Progenitor cell of endocrine pancreas (in vitro differentiated cells): ENCODE results near the gene GTPBP2. TPM values are rescaled to one million over a fixed set of nuclear protein-coding genes. Genes with fewer than 3 reads are reported as not detected.

ENCODE experiments used
- total RNA-seq: library from RNA; stranded (reverse); gene quantifications from 2 replicates; pipeline ENCODE4 v1.2.1, GENCODE V29; 2021

GTPBP2 gene
- total RNA-seq, 1 donor from 2014 or later, result 84.1 TPM

Other genes starting within 250 kb of the GTPBP2 start
- 68.5 and 68.8 TPM in 2 replicates for gene ABCC10, start 201.7 kb downstream of the GTPBP2 start, total RNA-seq
- 0.60 and 0.73 TPM in 2 replicates for gene DLK2, start 173.7 kb downstream of the GTPBP2 start, total RNA-seq
- gene TJAP1, start 151.7 kb downstream of the GTPBP2 start, total RNA-seq, result 64.5 and 65.8 TPM in 2 replicates
- 1.5 and 1.6 TPM in 2 replicates for gene LRRC73, start 118.9 kb downstream of the GTPBP2 start, total RNA-seq
- gene YIPF3, start 112.3 kb downstream of the GTPBP2 start, total RNA-seq, result 121 and 136 TPM in 2 replicates
- gene POLR1C, start 112.2 kb downstream of the GTPBP2 start, total RNA-seq, result 45.4 and 47.4 TPM in 2 replicates
- 64.0 and 70.7 TPM in 2 replicates for gene XPO5, start 53.2 kb downstream of the GTPBP2 start, total RNA-seq
- 14.5 and 19.6 TPM in 2 replicates for gene POLH, start 53.1 kb downstream of the GTPBP2 start, total RNA-seq
- 31.4 and 31.8 TPM in 2 replicates for gene MAD2L1BP, start 6.6 kb upstream of the GTPBP2 start, total RNA-seq
- gene RSPH9, start 15.8 kb upstream of the GTPBP2 start, total RNA-seq, result 0.29 and 0.31 TPM in 2 replicates
- gene MRPS18A, start 58.5 kb upstream of the GTPBP2 start, total RNA-seq, result 39.8 and 41.9 TPM in 2 replicates
- 243 and 267 TPM in 2 replicates for gene VEGFA, start 140.9 kb upstream of the GTPBP2 start, total RNA-seq